DMS114 treated with DMSO at 0.1 percent for 48 hours (cell line): ENCODE results near the gene ARHGAP23.

Experiments
- DNase-seq: peaks from one replicate; lab custom pipeline; 2025; ENCODE audit not compliant: unreplicated experiment; lab: John Stamatoyannopoulos, UW

Gene ARHGAP23

DNA sequence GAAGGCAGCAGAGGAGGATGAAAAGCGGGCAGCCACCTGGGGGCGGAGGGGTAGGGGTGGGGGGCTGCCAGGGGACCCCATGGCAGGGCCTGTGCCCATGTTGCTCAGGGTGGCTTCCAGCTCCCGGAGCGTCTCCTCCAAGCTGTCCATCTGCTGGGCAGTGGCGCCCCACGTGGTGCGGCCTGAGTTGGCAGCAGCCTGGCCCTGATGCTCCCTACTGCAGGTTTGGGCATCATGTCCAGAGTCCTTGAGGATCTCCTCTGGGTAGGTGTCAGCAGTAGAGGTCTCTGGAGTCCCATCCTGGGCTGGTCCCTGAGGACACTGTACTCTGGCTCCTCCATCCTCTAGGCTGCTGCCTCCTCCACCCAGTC, 116.6 kb downstream of the ARHGAP23 start:
- no peak for DNase-seq

DNA sequence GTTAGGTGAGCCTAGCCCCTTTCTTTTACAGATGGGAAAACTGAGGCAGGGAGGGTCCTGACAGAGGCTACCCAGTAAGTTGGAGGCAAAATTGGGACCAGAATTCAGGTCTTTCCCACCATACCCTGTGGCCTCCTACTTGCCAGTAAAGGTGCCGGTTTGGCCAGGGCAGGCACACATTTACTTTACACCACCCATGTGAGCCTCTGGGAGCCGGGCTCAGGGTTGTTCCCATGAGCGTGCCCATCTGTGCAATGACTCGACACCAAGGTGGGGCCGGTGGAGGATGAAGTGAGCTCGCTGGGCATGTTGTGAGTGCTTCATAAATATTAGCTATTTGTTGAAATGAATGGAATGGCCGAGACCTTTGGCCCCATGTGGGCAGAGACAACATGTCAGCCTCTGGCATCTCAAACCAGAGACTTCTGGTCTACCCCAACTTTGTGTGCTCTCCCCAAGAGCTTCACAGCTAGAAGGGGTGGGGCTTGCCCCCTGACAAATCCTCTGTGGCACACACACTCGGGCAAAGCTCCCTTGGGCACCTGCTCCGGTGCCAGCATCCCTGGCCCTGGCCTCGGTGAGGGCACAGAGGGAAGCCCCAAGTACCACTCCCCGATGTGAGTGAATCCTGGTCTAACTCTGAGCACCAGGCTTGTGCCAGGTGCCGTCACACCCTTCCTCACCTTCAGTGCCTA, 117.4 kb downstream of the ARHGAP23 start:
- no peak for DNase-seq

DNA sequence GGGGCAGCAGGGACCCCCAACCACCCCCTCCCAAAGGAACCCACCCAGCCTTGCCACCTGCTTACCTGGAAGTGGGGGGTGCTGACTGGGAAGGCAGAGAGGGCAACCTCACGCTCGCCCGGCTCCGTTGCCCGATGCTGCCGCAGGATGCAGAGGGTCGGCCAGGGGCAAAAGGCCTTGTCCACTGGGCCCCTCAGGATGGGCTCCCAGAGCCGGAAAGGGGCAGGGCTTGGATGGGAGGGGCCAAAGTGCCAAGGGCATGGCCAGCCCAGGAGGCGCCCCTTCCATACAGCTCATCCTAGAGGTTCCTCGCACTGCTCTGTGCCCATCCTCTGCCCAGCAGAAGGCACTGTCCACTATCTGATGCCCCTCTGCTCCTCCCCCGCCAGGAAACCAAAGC, 118.1 kb downstream of the ARHGAP23 start:
- DNase-seq = no peak

DNA sequence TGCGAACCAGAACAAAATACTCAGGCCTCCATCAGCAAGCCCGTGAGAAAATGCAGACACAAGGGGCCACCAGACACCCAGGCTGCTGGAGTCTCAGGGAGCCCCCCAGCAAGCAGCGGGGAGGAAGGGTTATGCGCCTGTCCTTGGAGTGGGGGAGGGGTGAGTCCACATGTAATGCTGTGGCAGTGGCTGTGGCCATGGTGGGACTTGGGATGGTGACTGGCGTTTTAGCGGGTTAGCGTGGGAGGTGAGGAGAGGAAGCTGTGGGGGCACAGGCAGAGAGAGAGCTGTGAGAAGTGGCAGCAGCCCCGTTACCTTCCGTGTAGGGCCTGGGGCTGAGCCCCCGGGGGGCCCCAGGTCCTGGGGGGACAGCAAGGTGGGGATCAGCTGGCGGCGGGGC, 119.2 kb downstream of the ARHGAP23 start:
- no peak for DNase-seq

DNA sequence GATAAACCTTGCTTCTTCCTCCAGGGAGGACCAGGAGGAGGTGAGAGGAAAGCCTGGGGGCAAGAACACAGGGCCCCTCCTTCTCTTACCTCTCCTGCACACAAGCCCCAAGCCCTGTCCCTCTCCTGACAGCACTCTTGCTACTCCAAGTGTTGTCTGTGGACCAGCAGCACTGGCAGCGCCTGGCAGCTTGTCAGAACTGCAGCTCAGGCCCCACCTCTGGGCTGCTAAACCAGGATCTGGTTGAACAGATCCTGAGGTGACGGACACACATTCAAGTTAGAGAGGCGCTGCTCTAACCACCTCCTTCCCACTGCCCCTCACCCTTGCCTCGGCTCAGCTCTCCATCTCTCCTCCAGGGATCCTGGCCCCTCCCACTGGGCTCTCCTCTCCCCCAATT, 121.0 kb downstream of the ARHGAP23 start:
- DNase-seq = no peak

DNA sequence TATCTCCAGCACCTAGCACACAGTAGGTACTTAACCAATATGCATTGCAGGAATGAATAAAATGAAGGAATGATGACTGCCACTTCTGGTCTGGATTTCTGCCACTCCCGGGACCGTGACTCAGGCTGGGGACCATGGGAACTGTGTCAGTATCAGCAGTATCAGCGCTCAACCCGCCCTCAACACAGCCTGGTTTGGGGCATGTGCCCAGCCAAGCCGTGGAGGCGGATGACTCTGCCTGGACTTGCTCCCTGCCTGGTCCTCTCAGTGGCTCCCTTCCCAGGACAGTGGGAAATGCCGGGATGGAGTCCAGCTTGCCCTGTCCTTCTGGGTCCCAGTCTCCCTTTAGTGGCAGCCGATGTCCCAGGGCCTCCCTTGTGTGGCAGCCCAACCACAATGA, 122.4 kb downstream of the ARHGAP23 start:
- no peak for DNase-seq

DNA sequence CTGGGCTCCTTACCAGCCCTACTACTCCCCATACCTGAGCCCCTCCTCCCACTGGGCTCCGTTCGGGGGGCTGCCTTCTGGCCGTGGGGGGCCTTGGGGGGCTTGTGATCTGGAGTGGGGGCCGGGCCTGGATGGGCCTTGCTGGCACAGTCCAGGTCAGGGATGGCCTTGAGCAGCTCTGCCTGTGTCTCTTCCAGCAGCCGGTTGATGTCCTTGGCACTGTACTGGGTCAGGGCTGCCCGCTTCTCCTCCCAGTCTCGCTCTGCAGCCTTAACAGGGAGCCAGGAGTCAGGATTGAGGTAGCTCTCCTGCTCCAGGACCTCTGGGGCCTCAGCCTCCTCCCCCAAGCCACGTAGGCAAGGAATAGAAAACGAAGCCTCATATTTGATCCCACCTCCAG, 122.9 kb downstream of the ARHGAP23 start:
- no peak for DNase-seq

DNA sequence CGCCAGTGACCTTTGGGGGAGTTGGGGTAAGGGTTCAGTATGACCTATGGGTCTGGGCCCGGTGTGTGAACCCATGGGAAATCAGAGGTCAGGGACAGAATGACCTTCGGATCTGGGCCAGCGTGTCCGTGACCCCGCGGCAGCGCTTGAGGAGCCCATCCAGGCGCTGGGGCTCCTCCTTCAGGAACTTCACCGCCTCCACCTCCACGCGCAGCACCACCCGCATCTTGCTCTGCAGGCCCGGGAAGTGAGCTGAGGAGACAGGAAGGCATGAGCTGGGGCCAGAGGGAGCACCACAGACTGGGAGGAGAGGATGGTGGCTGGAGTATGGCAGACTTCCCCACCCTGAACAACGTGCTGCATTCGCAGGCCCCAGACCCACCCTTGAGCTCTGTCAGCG, 124.1 kb downstream of the ARHGAP23 start:
- no peak for DNase-seq

DNA sequence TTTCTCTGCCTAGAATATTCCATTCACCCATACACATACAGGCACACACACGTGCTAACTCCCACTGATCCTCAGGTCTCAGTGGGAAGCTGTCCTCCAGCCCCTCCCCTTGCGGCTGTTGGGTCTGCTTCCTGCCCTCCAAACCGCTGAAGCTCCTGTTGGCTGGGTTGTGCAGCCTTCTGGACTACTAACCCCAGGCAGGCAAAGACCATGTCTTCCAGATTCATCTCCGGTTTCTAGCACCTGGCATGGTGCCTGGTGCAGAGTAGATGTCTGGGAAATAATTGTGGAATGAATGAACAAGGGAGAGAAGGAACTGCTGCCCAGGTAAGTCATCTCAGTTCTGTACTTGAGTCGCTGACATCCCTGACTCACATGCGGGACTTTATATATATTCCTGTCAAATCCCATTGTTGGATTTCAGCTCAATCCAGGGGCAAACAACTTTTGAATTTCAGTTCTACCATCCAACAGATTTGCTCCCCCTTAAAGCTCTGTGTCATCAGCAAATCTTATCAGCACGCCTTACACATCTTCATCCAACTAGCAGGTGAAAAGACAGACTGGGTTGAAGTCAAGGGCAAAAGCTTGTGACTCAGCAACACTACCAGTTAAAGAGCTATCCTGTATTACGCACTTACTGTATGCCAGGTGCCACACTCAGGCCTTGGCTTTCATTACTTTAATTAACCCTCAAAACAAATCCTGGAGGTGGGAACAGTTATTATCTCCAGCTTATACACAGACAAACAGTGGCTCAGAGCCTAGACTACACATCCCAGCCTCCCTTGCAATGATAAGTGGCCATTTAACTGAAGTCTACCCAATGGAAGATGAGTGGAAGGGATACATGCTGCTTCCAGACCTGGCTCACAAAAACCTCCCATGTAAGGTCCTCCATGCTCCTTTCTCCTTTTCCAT, 126.4 kb downstream of the ARHGAP23 start:
- no peak for DNase-seq

DNA sequence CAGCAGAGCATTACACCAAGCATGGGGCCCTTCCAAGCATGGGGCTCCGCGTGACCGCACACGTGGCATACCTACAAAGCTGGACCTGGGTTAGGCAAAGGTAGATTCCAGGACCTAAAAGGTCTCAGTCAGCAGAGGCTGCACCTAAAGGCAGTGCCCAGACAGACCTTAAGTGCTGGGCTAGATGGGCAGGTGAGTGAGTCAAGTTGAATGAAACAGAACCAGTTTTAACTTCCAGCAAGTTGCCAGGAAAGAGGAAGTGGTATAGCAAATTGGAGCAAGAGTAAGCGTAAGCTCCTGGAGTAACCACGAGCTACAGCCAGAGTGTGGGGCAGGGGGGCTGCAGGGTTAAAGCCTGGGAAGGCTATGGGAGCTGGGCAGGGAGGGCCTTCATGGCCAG, 128.0 kb downstream of the ARHGAP23 start:
- DNase-seq = no peak

DNA sequence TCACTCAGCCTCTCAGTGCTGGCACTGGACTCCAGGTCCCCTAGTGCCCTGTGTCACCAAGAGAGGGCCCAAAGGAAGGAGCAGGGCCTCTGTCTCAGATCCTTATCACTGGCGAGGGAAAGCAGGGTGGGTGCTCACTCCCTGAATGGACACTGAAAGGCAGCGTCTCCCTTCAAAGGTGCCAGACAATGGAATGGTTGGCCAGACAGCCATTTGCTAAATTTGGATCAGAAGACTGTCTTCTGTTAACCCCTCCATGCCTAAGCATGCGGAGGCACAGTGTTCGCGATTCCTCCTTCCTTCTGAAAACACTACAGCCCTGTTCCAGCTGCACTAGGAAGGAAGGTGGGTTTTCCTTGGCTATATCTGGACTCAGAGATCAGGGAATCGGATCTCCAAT, 129.1 kb downstream of the ARHGAP23 start:
- DNase-seq = no peak

DNA sequence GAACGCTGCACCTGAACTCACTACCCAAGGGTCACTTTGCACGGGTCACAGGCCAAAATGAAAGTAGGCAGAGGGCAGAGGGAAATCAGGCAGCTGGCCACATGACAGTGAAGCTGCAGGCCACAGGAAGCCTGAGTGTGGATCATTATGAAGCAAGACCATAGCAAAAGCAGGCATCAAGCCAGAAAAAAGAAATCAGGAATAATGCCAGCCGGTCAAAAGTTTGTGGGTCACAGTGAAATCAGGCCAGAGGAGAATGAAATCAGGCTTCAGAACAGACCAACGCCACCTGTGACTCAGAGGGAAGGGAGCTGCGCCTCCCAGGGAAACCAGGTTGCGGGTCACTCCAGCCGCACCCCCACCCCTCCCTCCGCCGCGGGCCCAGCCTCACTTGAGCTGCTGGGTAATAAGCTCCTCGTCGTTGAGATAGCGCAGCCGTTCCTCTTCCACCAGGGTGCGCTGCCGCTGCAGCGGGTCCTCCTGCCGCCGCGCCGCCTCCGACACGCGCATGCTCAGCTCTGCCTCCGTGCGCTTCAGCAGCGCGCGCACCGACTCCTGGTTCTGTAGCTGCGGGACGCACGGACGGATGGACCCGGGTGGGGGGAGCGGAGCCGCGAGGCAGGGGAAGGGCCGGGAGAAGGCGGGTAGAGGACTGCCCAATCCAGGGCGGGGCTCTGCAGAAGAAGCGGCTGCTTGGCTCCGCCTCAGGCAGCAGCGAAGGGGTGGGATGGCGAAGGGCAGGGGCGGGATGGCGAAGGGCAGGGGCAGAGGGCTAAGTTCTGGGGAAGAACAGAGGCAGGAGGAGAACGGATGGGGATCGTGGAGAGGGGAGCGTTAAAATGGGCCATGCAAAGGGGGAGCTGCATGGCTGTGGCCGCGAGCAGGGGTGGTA, 129.8 kb downstream of the ARHGAP23 start:
- DNase-seq = peak; percentile 85

DNA sequence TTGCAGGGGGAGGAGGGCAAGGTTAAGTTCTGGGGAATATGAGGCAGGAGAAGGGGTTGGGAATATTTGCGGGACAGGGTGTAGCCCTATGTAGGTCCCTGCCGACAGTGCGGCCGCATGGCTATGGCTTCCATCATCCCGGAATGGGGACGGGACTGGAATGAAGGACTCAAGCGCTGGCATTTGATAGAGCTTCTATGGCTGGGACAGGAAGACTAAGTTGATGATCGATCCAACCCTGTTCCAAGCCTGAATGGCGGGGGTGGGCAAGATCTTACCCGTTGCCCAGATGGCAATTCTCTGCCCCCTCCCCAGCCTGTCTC, 130.4 kb downstream of the ARHGAP23 start:
- DNase-seq = no peak

DNA sequence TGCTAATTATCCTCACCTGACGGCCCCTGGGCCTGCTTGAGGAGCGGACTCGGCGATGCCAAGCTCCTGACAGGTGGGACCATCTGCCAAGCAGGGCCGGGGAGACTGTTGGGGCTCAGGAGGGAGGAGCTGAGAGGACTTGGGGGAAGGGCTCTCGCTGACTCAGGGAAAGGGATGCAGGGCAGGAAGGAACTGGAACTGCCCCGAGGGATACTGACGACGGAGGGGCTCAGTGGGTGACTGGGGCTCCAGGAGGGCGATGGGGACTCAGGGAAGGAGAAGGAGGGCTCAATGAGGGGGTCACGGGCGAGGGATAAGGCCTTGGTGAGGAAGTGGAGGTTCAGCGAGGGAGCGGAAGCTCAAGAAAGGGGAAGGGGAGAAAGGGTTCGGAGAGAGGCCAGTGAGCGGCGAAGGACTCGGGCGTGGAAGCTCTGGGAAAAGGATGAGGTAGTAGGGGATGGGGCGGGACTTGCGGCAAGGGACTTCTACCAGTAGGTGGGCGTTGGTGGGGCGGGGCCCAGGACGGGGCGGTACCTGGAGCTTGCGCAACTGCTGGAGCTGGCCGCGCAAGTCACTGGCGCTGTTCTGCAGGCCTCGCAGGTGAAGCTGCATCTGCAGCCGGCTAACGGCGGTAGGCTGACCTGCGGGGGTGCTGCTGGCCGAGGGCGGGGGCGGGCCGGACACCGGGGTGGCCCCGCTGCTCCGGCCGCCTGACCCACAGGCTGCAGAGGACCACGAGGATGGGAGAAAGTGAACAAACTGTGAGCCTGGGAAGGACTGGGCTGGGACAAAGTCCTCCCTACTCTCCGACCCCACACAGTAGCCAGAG, 131.0 kb downstream of the ARHGAP23 start:
- no peak for DNase-seq

DNA sequence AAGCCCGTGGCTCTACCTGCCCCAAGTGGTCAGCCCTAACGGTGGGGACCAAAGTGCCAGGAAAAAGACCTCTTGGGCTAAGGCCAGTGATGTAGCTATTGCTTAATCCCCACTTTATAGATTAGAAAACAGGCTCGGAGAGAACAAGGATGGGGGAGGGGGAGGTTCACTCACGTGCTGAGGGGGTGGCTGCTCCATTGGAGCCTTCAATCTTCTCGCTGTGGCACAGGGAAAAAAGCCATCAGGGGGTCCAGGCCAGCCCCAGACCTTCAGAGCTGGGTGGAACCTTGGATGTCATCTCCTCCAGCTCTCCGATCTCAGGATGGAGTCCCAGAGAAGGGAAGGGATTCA, 131.6 kb downstream of the ARHGAP23 start:
- DNase-seq = no peak

DNA sequence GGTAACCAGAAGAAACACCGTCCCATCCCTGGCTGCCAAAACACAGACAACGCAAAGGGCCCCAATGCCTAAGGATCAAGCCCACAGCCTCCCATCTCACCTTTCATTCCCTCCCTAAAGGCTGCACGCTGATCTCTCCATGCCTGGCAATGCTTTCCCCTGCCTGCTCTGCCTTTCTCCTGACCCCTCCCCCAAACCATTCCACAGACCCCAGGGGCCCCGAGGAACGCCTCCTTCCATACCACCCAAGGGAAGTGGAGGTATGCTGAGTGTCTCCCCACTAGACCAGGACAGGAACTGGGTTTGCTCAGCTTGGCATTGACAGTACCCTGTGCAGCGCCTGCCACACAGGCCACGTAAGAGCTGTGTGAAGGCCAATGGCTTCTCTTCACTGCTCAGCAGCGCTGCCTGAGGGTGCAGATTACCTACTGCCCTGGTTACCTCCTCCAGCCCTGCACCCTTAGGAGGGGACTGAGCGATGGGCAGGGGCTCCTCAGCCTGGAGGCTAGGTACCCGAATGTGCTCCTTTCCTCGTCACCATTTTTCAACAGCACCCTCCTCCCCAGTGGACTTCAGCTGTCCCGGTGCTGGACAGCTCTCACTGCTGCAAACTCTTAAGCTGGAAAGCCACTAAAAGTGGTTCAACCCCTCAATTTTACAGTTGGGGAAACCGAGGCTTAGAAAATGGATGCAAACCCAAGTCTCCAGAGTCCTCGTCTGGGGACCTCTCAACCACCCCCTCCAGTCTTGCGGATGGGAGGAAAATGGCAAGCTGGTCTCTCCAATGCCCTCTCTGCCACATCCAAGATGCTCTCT, 132.4 kb downstream of the ARHGAP23 start:
- no peak for DNase-seq

DNA sequence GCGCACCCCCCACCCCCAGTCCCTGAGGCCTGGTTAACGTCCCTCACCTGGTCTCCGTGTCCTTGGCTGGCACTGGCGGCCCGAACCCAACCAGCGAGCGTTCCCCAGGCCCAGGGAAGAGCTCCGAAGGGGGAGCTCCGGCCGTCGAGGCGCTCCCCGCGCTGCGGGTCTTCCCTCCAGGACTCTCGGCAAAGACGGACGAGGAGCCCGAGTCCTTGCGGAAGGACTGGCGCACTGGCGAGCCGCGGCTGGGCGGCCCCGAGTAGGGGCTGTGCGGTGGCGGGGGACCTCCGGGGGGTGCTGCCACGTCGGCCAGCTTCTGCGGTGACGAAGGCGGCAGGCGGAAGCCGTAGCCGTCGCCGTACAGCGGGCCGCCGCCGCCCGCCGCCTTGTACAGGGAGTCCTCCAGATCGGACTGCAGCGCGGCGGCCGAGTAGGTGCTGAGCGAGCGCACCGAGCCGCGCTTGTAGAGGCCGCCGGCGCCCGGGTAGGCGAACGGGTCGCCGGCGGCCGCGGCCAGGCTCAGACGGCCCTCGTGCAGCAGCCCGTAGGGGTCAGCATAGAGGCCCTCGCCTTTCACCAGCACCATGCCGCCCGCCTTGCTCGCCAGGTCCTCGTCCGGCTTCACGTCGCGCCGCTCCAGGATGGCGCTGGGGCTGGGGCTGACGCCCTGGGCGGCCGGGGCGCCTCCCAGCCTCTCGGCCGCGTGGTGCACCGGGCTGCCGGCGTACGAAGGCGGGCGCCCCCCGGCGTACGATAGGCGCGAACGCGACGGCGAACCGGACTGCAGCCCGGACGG, 133.4 kb downstream of the ARHGAP23 start:
- no peak for DNase-seq
